SK-N-SH (cell line): Measurements from ENCODE around the gene SLC10A7. TPM values are rescaled to one million over a fixed set of nuclear protein-coding genes. Genes with fewer than 3 reads are reported as not detected.

Experiments used
- CTCF ChIA-PET: fragments of 300-600, 350-600 bp; formaldehyde crosslinking; extraction: SDS; loops from one replicate; lab custom pipeline; 2021; lab: Yijun Ruan, JAX
- POLR2A ChIA-PET: fragments of 350-600 bp; sonication (Branson Sonifier 250); formaldehyde crosslinking; extraction: SDS; loops from one replicate; lab custom pipeline; 2020; ENCODE audit warnings: antibody characterized with exemption, inconsistent platforms; lab: Yijun Ruan, JAX
- DNase-seq: peaks from one replicate; pipeline ENCODE4 v3.0.0; 2012
- H2AFZ ChIP-seq: fragments of 200-600 bp; sonication (generic); 2 replicates; pipeline ENCODE4 v1.8.1; 2016; ENCODE audit warnings: antibody characterized with exemption, mild to moderate bottlenecking, low read depth
- H3F3A ChIP-seq: fragments of 200-600 bp; sonication (generic); replicated peaks from 2 replicates; pipeline ENCODE3; 2016; ENCODE audit warnings: antibody characterized with exemption, mild to moderate bottlenecking; ENCODE audit not compliant: insufficient read depth
- H3K27ac ChIP-seq, 2 experiments: fragments of 200-500 bp in 1 of 2; fragments of 200-600 bp in 1 of 2; sonication (Bioruptor generic) in 1 of 2; sonication (generic), shearing (Covaris generic) in 1 of 2; 2 replicates each; pipeline versions ENCODE4 v1.5.1 to v1.6.1; 2014 to 2016; ENCODE audit warnings: low read depth in 2 of 2, inconsistent platforms in 1 of 2, low read length in 1 of 2, mild to moderate bottlenecking in 1 of 2, mixed read lengths in 1 of 2
- H3K27me3 ChIP-seq: fragments of 200-600 bp; sonication (generic), shearing (Covaris generic); 2 replicates; pipeline ENCODE4 v1.6.1; 2016; ENCODE audit warnings: mixed run types; ENCODE audit not compliant: insufficient read depth
- H3K36me3 ChIP-seq, 2 experiments: fragments of 200-500 bp in 1 of 2; fragments of 200-600 bp in 1 of 2; sonication (Bioruptor generic) in 1 of 2; sonication (generic) in 1 of 2; replicated peaks in 1 of 2; 2 replicates each; pipeline versions ENCODE3 to v1.5.1; 2014 to 2016; ENCODE audit warnings: low read length in 1 of 2, mild to moderate bottlenecking in 1 of 2; ENCODE audit not compliant: insufficient read depth in 2 of 2, control insufficient read depth in 1 of 2
- H3K4me1 ChIP-seq, 2 experiments: fragments of 200-500 bp in 1 of 2; fragments of 200-600 bp in 1 of 2; sonication (Bioruptor generic) in 1 of 2; sonication (generic), shearing (Covaris generic) in 1 of 2; 2 replicates each; pipeline versions ENCODE4 v1.5.1 to v1.6.1; 2014 to 2016; ENCODE audit warnings: low read depth in 1 of 2, low read length in 1 of 2, mixed run types in 1 of 2; ENCODE audit not compliant: insufficient read depth in 2 of 2, control insufficient read depth in 1 of 2
- H3K4me2 ChIP-seq: fragments of 200-600 bp; sonication (generic), shearing (Covaris generic); 2 replicates; pipeline ENCODE4 v1.6.1; 2017; ENCODE audit warnings: mixed run types
- H3K4me3 ChIP-seq, 2 experiments: fragments of 200-500 bp in 1 of 2; fragments of 200-600 bp in 1 of 2; sonication (Bioruptor generic) in 1 of 2; sonication (generic), shearing (Covaris generic) in 1 of 2; 2 replicates each; pipeline versions ENCODE4 v1.5.1 to v1.8.1; 2014 to 2016; ENCODE audit warnings: low read depth in 2 of 2, inconsistent platforms in 1 of 2, low read length in 1 of 2, mild to moderate bottlenecking in 1 of 2, mixed read lengths in 1 of 2, moderate library complexity in 1 of 2
- H3K79me2 ChIP-seq: fragments of 200-600 bp; sonication (generic); 2 replicates; pipeline ENCODE4 v1.8.1; 2017; ENCODE audit warnings: mild to moderate bottlenecking; ENCODE audit not compliant: insufficient read depth
- H3K9ac ChIP-seq: fragments of 200-600 bp; sonication (generic); 2 replicates; pipeline ENCODE4 v1.6.1; 2017; ENCODE audit warnings: mixed run types
- H3K9me2 ChIP-seq: fragments of 200-600 bp; sonication (generic); 2 replicates; pipeline ENCODE4 v1.6.1; 2017; ENCODE audit warnings: mixed run types
- H3K9me3 ChIP-seq: fragments of 200-600 bp; sonication (generic); 2 replicates; pipeline ENCODE4 v1.6.1; 2017; ENCODE audit warnings: mixed run types, mild to moderate bottlenecking, moderate library complexity
- H4K20me1 ChIP-seq: fragments of 200-600 bp; sonication (generic); 2 replicates; pipeline ENCODE4 v1.6.1; 2017; ENCODE audit warnings: mild to moderate bottlenecking, mixed run types; ENCODE audit not compliant: insufficient read depth
- ELF1 ChIP-seq: IDR thresholded peaks from 2 replicates; pipeline ENCODE4 v1.4.0; 2012
- EP300 ChIP-seq, 2 experiments: IDR thresholded peaks; 2 replicates each; pipeline versions ENCODE4 v1.4.0 to v1.6.1; 2012; ENCODE audit warnings: borderline replicate concordance in 1 of 2, low read depth in 1 of 2, low read length in 1 of 2
- EZH2phosphoT487 ChIP-seq: fragments of 200-600 bp; sonication (generic); IDR thresholded peaks from 2 replicates; pipeline ENCODE4 v1.6.1; 2017; ENCODE audit warnings: low read depth, mixed run types, mild to moderate bottlenecking, antibody characterized with exemption, moderate library complexity, borderline replicate concordance
- FOSL2 ChIP-seq: IDR thresholded peaks from 2 replicates; pipeline ENCODE4 v1.4.0; 2012; ENCODE audit warnings: low read depth, mild to moderate bottlenecking, moderate library complexity, borderline replicate concordance
- FOXJ3 ChIP-seq: sonication (generic); formaldehyde crosslinking; IDR thresholded peaks from 2 replicates; pipeline ENCODE4 v1.5.1; 2020; ENCODE audit warnings: mild to moderate bottlenecking, missing genetic modification reagents
- FOXM1 ChIP-seq: IDR thresholded peaks from 2 replicates; pipeline ENCODE4 v1.4.0; 2012; ENCODE audit warnings: low read depth, mild to moderate bottlenecking
- GABPA ChIP-seq: IDR thresholded peaks from 2 replicates; pipeline ENCODE4 v1.4.0; 2012; ENCODE audit warnings: low read depth, mild to moderate bottlenecking
- GATA2 ChIP-seq: sonication (generic); formaldehyde crosslinking; IDR thresholded peaks from 2 replicates; pipeline ENCODE4 v1.5.0; 2020; ENCODE audit warnings: mild to moderate bottlenecking, missing genetic modification reagents
- JUND ChIP-seq: IDR thresholded peaks from 2 replicates; pipeline ENCODE4 v1.4.0; 2012
- MXI1 ChIP-seq: IDR thresholded peaks from 2 replicates; pipeline ENCODE4 v1.6.1; 2012; ENCODE audit warnings: mild to moderate bottlenecking, low read depth, low read length, improper control_type of control experiment
- NFIC ChIP-seq: IDR thresholded peaks from 2 replicates; pipeline ENCODE4 v1.4.0; 2012; ENCODE audit warnings: borderline replicate concordance
- NRF1 ChIP-seq: IDR thresholded peaks from 2 replicates; pipeline ENCODE4 v1.6.1; 2012; ENCODE audit warnings: low read depth, mild to moderate bottlenecking, low read length
- RXRA ChIP-seq: IDR thresholded peaks from 2 replicates; pipeline ENCODE4 v1.4.0; 2012; ENCODE audit warnings: low read depth, mild to moderate bottlenecking, borderline replicate concordance
- SMC3 ChIP-seq: IDR thresholded peaks from 2 replicates; pipeline ENCODE4 v1.6.1; 2012; ENCODE audit warnings: low read depth, low read length, improper control_type of control experiment
- TCF12 ChIP-seq: IDR thresholded peaks from 2 replicates; pipeline ENCODE4 v1.4.0; 2012
- WGBS: methylation state at CpG from one replicate; pipeline ENCODE4 v1.1.6; 2017; ENCODE audit warnings: low lambda C conversion rate; 5-methylcytosine and 5-hydroxymethylcytosine counted together
- polyA plus RNA-seq, 3 experiments: library from polyadenylated mRNA; depleted of rRNA; stranded (reverse); fragments of >200 nt; gene quantifications; 2 replicates each; pipeline ENCODE4 v1.2.3, GENCODE V29; 2012
- TF ChIP-seq, protein P1 (sequence below): fragments of 150-350 bp; IDR thresholded peaks from 2 replicates; pipeline ENCODE4 v1.6.1; 2017; ENCODE audit warnings: antibody characterized with exemption, low read length, low read depth, borderline replicate concordance
- TF ChIP-seq, protein P2 (sequence below): IDR thresholded peaks from 2 replicates; pipeline ENCODE4; 2012
- TF ChIP-seq, protein P3 (sequence below): fragments of 200-600 bp; sonication (generic); IDR thresholded peaks from 2 replicates; pipeline ENCODE4 v1.6.1; 2017; ENCODE audit warnings: antibody characterized with exemption, mild to moderate bottlenecking, moderate library complexity
- TF ChIP-seq, protein P4 (sequence below): IDR thresholded peaks from 2 replicates; pipeline ENCODE4 v1.4.0; 2012; ENCODE audit warnings: low read depth, borderline replicate concordance

Gene SLC10A7
- polyA plus RNA-seq, 1 of the 3 experiments (the other 2 are of a cell fraction) = 3.3 TPM

DNA sequence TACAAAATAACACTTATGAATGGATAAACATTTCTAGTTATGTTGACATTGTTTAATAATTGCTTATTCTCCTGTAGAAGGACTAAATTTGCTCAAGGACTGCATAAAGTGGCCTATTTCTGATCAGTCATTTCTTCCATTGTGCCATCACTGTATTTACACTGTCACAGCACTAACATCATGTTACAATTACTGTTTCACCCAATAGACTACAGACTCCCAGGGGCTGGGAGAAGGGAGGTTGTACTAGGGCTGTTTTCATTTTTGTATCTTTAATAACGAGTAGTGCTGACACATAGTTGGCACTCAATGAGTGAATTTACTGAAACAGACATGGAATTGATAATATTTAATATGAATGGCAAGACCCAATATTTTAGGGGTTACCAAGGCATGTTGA, 139.5 kb downstream of the SLC10A7 start:
- 76% methylated on average over 1 of the region's 1 CpG for WGBS
- no peaks in the 10 kb centered on the region for H3K27me3 ChIP-seq

DNA sequence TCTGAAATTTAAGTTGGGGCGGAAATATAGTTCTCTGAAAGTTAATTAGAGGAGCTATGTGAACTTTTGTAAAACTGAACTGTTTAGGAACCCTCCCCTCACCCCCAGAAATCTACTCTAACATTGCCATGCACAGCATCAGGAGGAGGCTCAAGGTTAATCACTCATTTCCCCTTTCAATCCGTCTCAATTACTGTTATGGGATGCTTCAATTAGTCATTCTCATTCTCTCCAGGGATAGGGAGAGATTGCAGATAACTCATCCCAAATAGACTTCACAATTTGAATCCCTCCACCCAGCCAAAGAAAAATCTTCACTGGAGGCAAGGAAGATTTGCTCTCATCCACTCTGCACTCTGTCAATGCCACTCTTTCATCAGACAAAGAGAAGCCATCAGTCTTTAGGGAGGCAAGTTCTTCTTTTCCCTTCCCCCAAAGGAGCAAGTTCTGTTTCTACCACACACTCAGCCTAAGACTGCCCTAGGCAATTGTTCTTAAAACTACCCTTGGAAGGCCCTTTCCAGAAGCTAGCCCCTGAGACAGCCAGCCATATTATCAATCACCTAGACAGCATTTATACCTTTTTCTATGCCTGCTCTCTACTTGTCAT, 140.4 kb downstream of the SLC10A7 start:
- no peaks in the 10 kb centered on the region for H3K27me3 ChIP-seq
- H3K79me2 ChIP-seq = no peaks in the 10 kb centered on the region
- H3K4me2 ChIP-seq = no peak overlapping the region
- POLR2A ChIA-PET = no interaction called here
- no peak overlapping the region for H2AFZ ChIP-seq
- no peaks in the 10 kb centered on the region for H3F3A ChIP-seq
- CTCF ChIA-PET = no interaction called here
- no peak overlapping the region for H3K9ac ChIP-seq
- peak; percentile 38 for TF ChIP-seq TCF12
- TF ChIP-seq ELF1 = no peak
- TF ChIP-seq, protein P1, sequence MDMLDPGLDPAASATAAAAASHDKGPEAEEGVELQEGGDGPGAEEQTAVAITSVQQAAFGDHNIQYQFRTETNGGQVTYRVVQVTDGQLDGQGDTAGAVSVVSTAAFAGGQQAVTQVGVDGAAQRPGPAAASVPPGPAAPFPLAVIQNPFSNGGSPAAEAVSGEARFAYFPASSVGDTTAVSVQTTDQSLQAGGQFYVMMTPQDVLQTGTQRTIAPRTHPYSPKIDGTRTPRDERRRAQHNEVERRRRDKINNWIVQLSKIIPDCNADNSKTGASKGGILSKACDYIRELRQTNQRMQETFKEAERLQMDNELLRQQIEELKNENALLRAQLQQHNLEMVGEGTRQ = no peak
- TF ChIP-seq FOXM1 = no peak
- no peak for TF ChIP-seq EZH2phosphoT487
- no peak for TF ChIP-seq JUND
- TF ChIP-seq GABPA = no peak
- no peak for TF ChIP-seq EP300 (IDR thresholded peaks at IDR 0.05; ENCODE audit: borderline replicate concordance in 1 of 2, low read depth in 1 of 2, low read length in 1 of 2)
- peak; percentile 9; the same call in 1 of the 2 replicates for TF ChIP-seq FOSL2
- no peak for TF ChIP-seq SMC3
- TF ChIP-seq, protein P2, sequence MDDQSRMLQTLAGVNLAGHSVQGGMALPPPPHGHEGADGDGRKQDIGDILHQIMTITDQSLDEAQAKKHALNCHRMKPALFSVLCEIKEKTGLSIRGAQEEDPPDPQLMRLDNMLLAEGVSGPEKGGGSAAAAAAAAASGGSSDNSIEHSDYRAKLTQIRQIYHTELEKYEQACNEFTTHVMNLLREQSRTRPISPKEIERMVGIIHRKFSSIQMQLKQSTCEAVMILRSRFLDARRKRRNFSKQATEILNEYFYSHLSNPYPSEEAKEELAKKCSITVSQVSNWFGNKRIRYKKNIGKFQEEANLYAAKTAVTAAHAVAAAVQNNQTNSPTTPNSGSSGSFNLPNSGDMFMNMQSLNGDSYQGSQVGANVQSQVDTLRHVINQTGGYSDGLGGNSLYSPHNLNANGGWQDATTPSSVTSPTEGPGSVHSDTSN = peak; percentile 64; the same call in 1 of the 2 replicates
- H3K36me3 ChIP-seq = no peaks in the 10 kb centered on the region
- DNase-seq = peak; percentile 0
- no peaks in the 10 kb centered on the region; the same call in 1 of the 2 replicates for H3K9me3 ChIP-seq
- peaks cover 0 to 17% of the 10 kb centered on the region in 2 experiments; a peak in 1 of 4 replicates for H3K4me1 ChIP-seq
- H3K9me2 ChIP-seq = no peaks in the 10 kb centered on the region
- no peak overlapping the region for H3K27ac ChIP-seq
- no peak overlapping the region for H3K4me3 ChIP-seq
- WGBS = 58% methylated on average over 2 of the region's 2 CpGs
- H4K20me1 ChIP-seq = no peaks in the 10 kb centered on the region

More for the DNA sequence above, 139.5 kb downstream of the SLC10A7 start:
- no peaks in the 10 kb centered on the region for H3K79me2 ChIP-seq
- H3F3A ChIP-seq = no peaks in the 10 kb centered on the region
- no peak overlapping the region for H3K4me2 ChIP-seq
- no peak overlapping the region for H3K4me3 ChIP-seq
- no peak overlapping the region for H3K27ac ChIP-seq
- H3K9ac ChIP-seq = no peak overlapping the region
- H3K9me2 ChIP-seq = no peaks in the 10 kb centered on the region
- DNase-seq = no peak
- no peaks in the 10 kb centered on the region for H3K9me3 ChIP-seq
- H4K20me1 ChIP-seq = no peaks in the 10 kb centered on the region
- no peak overlapping the region for H2AFZ ChIP-seq
- H3K36me3 ChIP-seq = no peaks in the 10 kb centered on the region
- TF ChIP-seq NFIC (no peak), EZH2phosphoT487 (no peak), JUND (no peak), SMC3 (no peak), GATA2 (CRISPR knock-in tag) (no peak), RXRA (no peak), FOSL2 (no peak), NRF1 (no peak), EP300 (IDR thresholded peaks at IDR 0.05; ENCODE audit: borderline replicate concordance in 1 of 2, low read depth in 1 of 2, low read length in 1 of 2) (no peak), MXI1 (no peak), FOXJ3 (CRISPR knock-in tag) (no peak)
- TF ChIP-seq, protein P3, sequence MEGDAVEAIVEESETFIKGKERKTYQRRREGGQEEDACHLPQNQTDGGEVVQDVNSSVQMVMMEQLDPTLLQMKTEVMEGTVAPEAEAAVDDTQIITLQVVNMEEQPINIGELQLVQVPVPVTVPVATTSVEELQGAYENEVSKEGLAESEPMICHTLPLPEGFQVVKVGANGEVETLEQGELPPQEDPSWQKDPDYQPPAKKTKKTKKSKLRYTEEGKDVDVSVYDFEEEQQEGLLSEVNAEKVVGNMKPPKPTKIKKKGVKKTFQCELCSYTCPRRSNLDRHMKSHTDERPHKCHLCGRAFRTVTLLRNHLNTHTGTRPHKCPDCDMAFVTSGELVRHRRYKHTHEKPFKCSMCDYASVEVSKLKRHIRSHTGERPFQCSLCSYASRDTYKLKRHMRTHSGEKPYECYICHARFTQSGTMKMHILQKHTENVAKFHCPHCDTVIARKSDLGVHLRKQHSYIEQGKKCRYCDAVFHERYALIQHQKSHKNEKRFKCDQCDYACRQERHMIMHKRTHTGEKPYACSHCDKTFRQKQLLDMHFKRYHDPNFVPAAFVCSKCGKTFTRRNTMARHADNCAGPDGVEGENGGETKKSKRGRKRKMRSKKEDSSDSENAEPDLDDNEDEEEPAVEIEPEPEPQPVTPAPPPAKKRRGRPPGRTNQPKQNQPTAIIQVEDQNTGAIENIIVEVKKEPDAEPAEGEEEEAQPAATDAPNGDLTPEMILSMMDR = no peak
- TF ChIP-seq, protein P4, sequence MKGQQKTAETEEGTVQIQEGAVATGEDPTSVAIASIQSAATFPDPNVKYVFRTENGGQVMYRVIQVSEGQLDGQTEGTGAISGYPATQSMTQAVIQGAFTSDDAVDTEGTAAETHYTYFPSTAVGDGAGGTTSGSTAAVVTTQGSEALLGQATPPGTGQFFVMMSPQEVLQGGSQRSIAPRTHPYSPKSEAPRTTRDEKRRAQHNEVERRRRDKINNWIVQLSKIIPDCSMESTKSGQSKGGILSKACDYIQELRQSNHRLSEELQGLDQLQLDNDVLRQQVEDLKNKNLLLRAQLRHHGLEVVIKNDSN = no peak
- TF ChIP-seq, protein P1 = no peak
- H3K4me1 ChIP-seq = peaks cover 0 to 17% of the 10 kb centered on the region in 2 experiments; a peak in 1 of 4 replicates
- ChIA-PET CTCF (no interaction called here), POLR2A (no interaction called here)
